Left cardiac atrium (tissue), 4 donors: ENCODE measurements around the gene KIAA1143. TPM values are rescaled to one million over a fixed set of nuclear protein-coding genes. Genes with fewer than 3 reads are reported as not detected.
A peak's percentile ranks its signal among the peaks of the same experiment; 100 is the strongest.

Experiments used
- ATAC-seq, 2 donors: fragments of 200-7000 bp; cut with Tn5 transposase; one replicate each; pipeline ENCODE4 v1.9.1; 2020; ENCODE audit warnings: mild to moderate bottlenecking in 2 of 2, moderate library complexity in 2 of 2
- DNase-seq: peaks from one replicate; pipeline ENCODE4 v3.0.0-alpha.2; 2020
- intact Hi-C, 2 donors: fragments of 100-400 bp; cut with DNase I; formaldehyde crosslinking; loops; one replicate each; pipeline versions ENCODE4 v1.14.1 to v1.15.1; 2022 to 2023
- long read RNA-seq: library from polyadenylated mRNA; unstranded; transcript quantifications from one replicate; pipeline ENCODE4 v2.0.0, GENCODE V29; 2021
- total RNA-seq, 2 donors: library from RNA; stranded (reverse); fragmentation: NEBNext Ultra II Directional; extraction: Animal tissue kit (Norgen Biotek cat#: 25700); gene quantifications; one replicate each; pipeline ENCODE4 v1.2.1, GENCODE V29; 2021
- donor health status: DM: no; HTN: yes; CAD: no.
- donor health status: DM: no; HTN: yes; CAD: no; lungs with severe emphysema.
- donor health status: DM: yes; HTN: yes; CAD: no.
- donor health status: Dilated cardiomyopathy.

Gene KIAA1143
- 10 to 100 TPM; 26.2 to 27.0 TPM for total RNA-seq
- long read RNA-seq, full-length matches to known transcripts = 14 of 17 reads
- long read RNA-seq, partial matches to known transcripts = 0 of 17 reads
- long read RNA-seq, other reads (novel, unspliced or antisense) = 3 of 17 reads

- intact Hi-C loops = no loop called here
- ATAC-seq (peak; percentile 100), DNase-seq (peak; percentile 97)
These were observed at the start of gene KIAA1143, which contains the start of gene KIF15 for GRCh38 chr3:44761424-44762169. Gene KIAA1143, minus strand, starts transcription at chr3:44761619. Its CDS starts 17 bp downstream, at chr3:44761602. Gene KIF15, plus strand, starts transcription at chr3:44761794. Its CDS starts 72 bp downstream, at chr3:44761866.

- intact Hi-C loops = no loop called here
- DNase-seq (no peak), ATAC-seq (no peak)
These were observed 44.5 kb upstream of the KIAA1143 start for GRCh38 chr3:44805960-44806359.

- ATAC-seq = no peak
- intact Hi-C loops = no loop called here
- no peak for DNase-seq
These were observed 41.9 kb upstream of the KIAA1143 start for GRCh38 chr3:44803298-44803697.

GRCh38 chr3:44802011-44802410, 40.6 kb upstream of the KIAA1143 start:
- intact Hi-C loops = no loop called here
- no peak for ATAC-seq
- no peak for DNase-seq

GRCh38 chr3:44795197-44795596, 33.8 kb upstream of the KIAA1143 start:
- intact Hi-C loops = no loop called here
- no peak for DNase-seq
- no peak for ATAC-seq

GRCh38 chr3:44782891-44783290, 21.5 kb upstream of the KIAA1143 start:
- intact Hi-C loops = no loop called here
- DNase-seq (no peak), ATAC-seq (no peak)

GRCh38 chr3:44772099-44772442, 10.7 kb upstream of the KIAA1143 start:
- intact Hi-C loops = no loop called here
- DNase-seq = no peak
- no peak for ATAC-seq

GRCh38 chr3:44771424-44772098, 10.1 kb upstream of the KIAA1143 start:
- ATAC-seq (no peak), DNase-seq (no peak)
- intact Hi-C loops = no loop called here

- ATAC-seq = no peak
- intact Hi-C loops = no loop called here
- no peak for DNase-seq
These were observed 2.8 kb upstream of the KIAA1143 start for GRCh38 chr3:44764248-44764647.

GRCh38 chr3:44762690-44763089, 1.3 kb upstream of the KIAA1143 start:
- intact Hi-C loops = no loop called here
- ATAC-seq (no peak), DNase-seq (no peak)

- ATAC-seq (no peak), DNase-seq (no peak)
- intact Hi-C loops = no loop called here
These were observed 805 bp upstream of the KIAA1143 start for GRCh38 chr3:44762170-44762677.

- ATAC-seq (no peak), DNase-seq (no peak)
- intact Hi-C loops = no loop called here
These were observed 357 bp downstream of the KIAA1143 start for GRCh38 chr3:44761101-44761423.

- ATAC-seq (no peak), DNase-seq (no peak)
- intact Hi-C loops = no loop called here
These were observed 26.7 kb downstream of the KIAA1143 start for GRCh38 chr3:44734646-44735168.

GRCh38 chr3:44729384-44729910, 32.0 kb downstream of the KIAA1143 start, which contains the start of gene ZNF501:
Gene ZNF501, plus strand, starts transcription at chr3:44729635. Its CDS starts 4,787 bp downstream, at chr3:44734422.
- intact Hi-C loops = loop anchor here in 1 of 2 donors (2.0 kb wide), 1 partner anchor 17 kb away; the partner anchor contains the start of gene ZNF502
- peak; percentile 97 for DNase-seq
- peak; percentile 100 for ATAC-seq

- no peak for ATAC-seq
- intact Hi-C loops = no loop called here
- no peak for DNase-seq
These were observed 39.4 kb downstream of the KIAA1143 start for GRCh38 chr3:44722103-44722401.

GRCh38 chr3:44721231-44722102, 40.0 kb downstream of the KIAA1143 start:
- intact Hi-C loops = no loop called here
- no peak for DNase-seq
- no peak for ATAC-seq

GRCh38 chr3:44712455-44713075, 48.9 kb downstream of the KIAA1143 start, which contains the start of gene ZNF502:
Gene ZNF502, plus strand, starts transcription at chr3:44712660. Its CDS starts 7,602 bp downstream, at chr3:44720262.
- ATAC-seq (peak; percentile 99), DNase-seq (peak; percentile 92)
- intact Hi-C loops = loop anchor here in 1 of 2 donors (2.0 kb wide), 1 partner anchor 16 kb away; the partner anchor contains the start of gene ZNF501
